IMR-90 (cell line): ENCODE results near the gene ZNF646. TPM values are rescaled to one million over a fixed set of nuclear protein-coding genes. Genes with fewer than 3 reads are reported as not detected.

Source experiments
- ATAC-seq: fragments of 200-7000 bp; cut with Tn5 transposase; 2 replicates; pipeline ENCODE4 v1.9.1; 2020; ENCODE audit warnings: low read depth, mild to moderate bottlenecking, moderate library complexity
- BruUV-seq: library from RNA; stranded (reverse); fragments of 400-500 nt; replicated peaks from 2 replicates; lab custom pipeline; 2021; lab: Mats Ljungman, UMichigan
- CTCF ChIA-PET: fragments of 300-600 bp; formaldehyde crosslinking; extraction: SDS; loops from one replicate; lab custom pipeline; 2021; ENCODE audit warnings: antibody characterized with exemption; lab: Yijun Ruan, JAX
- POLR2A ChIA-PET: fragments of 300-600 bp; sonication (Branson Sonifier 250); formaldehyde crosslinking; loops from one replicate; lab custom pipeline; 2022; ENCODE audit warnings: antibody characterized with exemption; ENCODE audit not compliant: unreplicated experiment; lab: Charles Lee
- DNase-seq: peaks from one replicate; pipeline ENCODE4 v3.0.0; 2013
- H2AFZ ChIP-seq: replicated peaks from 2 replicates; pipeline ENCODE3; 2013; ENCODE audit warnings: low read length, mild to moderate bottlenecking; ENCODE audit not compliant: poor library complexity
- H2AK5ac ChIP-seq: 2 replicates; pipeline ENCODE4 v1.6.1; 2013; ENCODE audit warnings: low read depth, low read length, inconsistent platforms
- H2AK9ac ChIP-seq: replicated peaks from 2 replicates; pipeline ENCODE3; 2013; ENCODE audit warnings: mild to moderate bottlenecking, low read depth, low read length, moderate library complexity; ENCODE audit not compliant: poor library complexity
- H2BK120ac ChIP-seq: 2 replicates; pipeline ENCODE4 v1.6.1; 2013; ENCODE audit warnings: low read depth, low read length, inconsistent platforms
- H2BK15ac ChIP-seq: 3 replicates; pipeline ENCODE4 v1.6.1; 2013; ENCODE audit warnings: low read depth, low read length, inconsistent platforms
- H2BK20ac ChIP-seq: 2 replicates; pipeline ENCODE4 v1.6.1; 2013; ENCODE audit warnings: low read depth, mild to moderate bottlenecking, inconsistent platforms, low read length, moderate library complexity
- H2BK5ac ChIP-seq: 2 replicates; pipeline ENCODE4 v1.6.1; 2013; ENCODE audit warnings: mild to moderate bottlenecking, low read depth, low read length, inconsistent platforms; ENCODE audit not compliant: poor library complexity, severe bottlenecking
- H3K14ac ChIP-seq: replicated peaks from 2 replicates; pipeline ENCODE4 v1.6.1; 2013; ENCODE audit warnings: low read depth, low read length, inconsistent platforms
- H3K18ac ChIP-seq: 2 replicates; pipeline ENCODE4 v1.6.1; 2013; ENCODE audit warnings: low read depth, low read length, control low read depth
- H3K23ac ChIP-seq: 2 replicates; pipeline ENCODE4 v1.6.1; 2013; ENCODE audit warnings: low read depth, low read length, inconsistent platforms
- H3K27ac ChIP-seq: 2 replicates; pipeline ENCODE4 v1.5.1; 2013; ENCODE audit warnings: mild to moderate bottlenecking, control low read depth, low read length; ENCODE audit not compliant: insufficient read depth
- H3K27me3 ChIP-seq: 2 replicates; pipeline ENCODE4 v1.6.1; 2013; ENCODE audit warnings: low read length; ENCODE audit not compliant: control insufficient read depth, insufficient read depth
- H3K36me3 ChIP-seq: 2 replicates; pipeline ENCODE4 v1.6.1; 2013; ENCODE audit warnings: low read length, mixed read lengths; ENCODE audit not compliant: control insufficient read depth, insufficient read depth
- H3K4ac ChIP-seq: 2 replicates; pipeline ENCODE4 v1.6.1; 2013; ENCODE audit warnings: low read depth, low read length, inconsistent platforms
- H3K4me1 ChIP-seq: 2 replicates; pipeline ENCODE4 v1.6.1; 2013; ENCODE audit warnings: low read length, mixed read lengths; ENCODE audit not compliant: control insufficient read depth, insufficient read depth
- H3K4me2 ChIP-seq: 2 replicates; pipeline ENCODE4 v1.6.1; 2013; ENCODE audit warnings: low read depth, mild to moderate bottlenecking, control low read depth, low read length, moderate library complexity
- H3K4me3 ChIP-seq: 2 replicates; pipeline ENCODE4 v1.5.1; 2013; ENCODE audit warnings: low read depth, mild to moderate bottlenecking, control low read depth, low read length, moderate library complexity; ENCODE audit not compliant: insufficient read depth
- H3K56ac ChIP-seq: 2 replicates; pipeline ENCODE4 v1.6.1; 2013; ENCODE audit warnings: low read length, inconsistent platforms; ENCODE audit not compliant: insufficient read depth; ENCODE audit errors: extremely low read depth
- H3K79me1 ChIP-seq, 2 experiments: 2 replicates each; pipeline ENCODE4 v1.6.1; 2013; ENCODE audit warnings: low read length in 2 of 2, inconsistent platforms in 1 of 2, low read depth in 1 of 2
- H3K9ac ChIP-seq: 2 replicates; pipeline ENCODE4 v1.6.1; 2013; ENCODE audit warnings: low read depth, low read length, control low read depth
- H3K9me1 ChIP-seq: 2 replicates; pipeline ENCODE4 v1.6.1; 2013; ENCODE audit warnings: low read length, inconsistent platforms; ENCODE audit not compliant: insufficient read depth
- H3K9me3 ChIP-seq: 2 replicates; pipeline ENCODE4 v1.6.1; 2013; ENCODE audit warnings: low read length; ENCODE audit not compliant: control insufficient read depth, insufficient read depth
- H4K20me1 ChIP-seq: 2 replicates; pipeline ENCODE4 v1.6.1; 2013; ENCODE audit warnings: low read length, inconsistent platforms; ENCODE audit not compliant: insufficient read depth
- H4K5ac ChIP-seq: 2 replicates; pipeline ENCODE4 v1.6.1; 2013; ENCODE audit warnings: mild to moderate bottlenecking, low read depth, low read length, control low read depth
- H4K8ac ChIP-seq, 2 experiments: 2 replicates each; pipeline ENCODE4 v1.6.1; 2013; ENCODE audit warnings: low read depth in 2 of 2, low read length in 2 of 2, control low read depth in 1 of 2, inconsistent platforms in 1 of 2
- H4K91ac ChIP-seq: 2 replicates; pipeline ENCODE4 v1.6.1; 2013; ENCODE audit warnings: low read depth, low read length, inconsistent platforms; ENCODE audit not compliant: insufficient read depth
- BHLHE40 ChIP-seq: fragments of 150-350 bp; IDR thresholded peaks from 2 replicates; pipeline ENCODE4 v1.6.1; 2016; ENCODE audit warnings: mild to moderate bottlenecking, low read depth, low read length
- CHD1 ChIP-seq: IDR thresholded peaks from 2 replicates; pipeline ENCODE4 v1.6.1; 2012; ENCODE audit warnings: low read depth, low read length, improper control_type of control experiment
- FOS ChIP-seq: fragments of 150-350 bp; IDR thresholded peaks from 2 replicates; pipeline ENCODE4 v1.6.1; 2016; ENCODE audit warnings: low read depth, low read length
- MAFK ChIP-seq: IDR thresholded peaks from 2 replicates; pipeline ENCODE4 v1.6.1; 2012; ENCODE audit warnings: low read depth, low read length, improper control_type of control experiment
- MAZ ChIP-seq: IDR thresholded peaks from 2 replicates; pipeline ENCODE4 v1.6.1; 2012; ENCODE audit warnings: low read depth, mild to moderate bottlenecking, low read length, improper control_type of control experiment, moderate library complexity, borderline replicate concordance
- NFE2L2 ChIP-seq: fragments of 150-350 bp; IDR thresholded peaks from 2 replicates; pipeline ENCODE4 v1.6.1; 2016; ENCODE audit warnings: low read depth, mild to moderate bottlenecking, low read length
- RAD21 ChIP-seq: IDR thresholded peaks from 2 replicates; pipeline ENCODE4 v1.6.1; 2012; ENCODE audit warnings: low read length, improper control_type of control experiment
- RFX5 ChIP-seq: IDR thresholded peaks from 2 replicates; pipeline ENCODE4 v1.8.0; 2012; ENCODE audit warnings: low read depth, mild to moderate bottlenecking, low read length, moderate library complexity
- WGBS, 2 experiments: methylation state at CpG; one replicate each; pipeline versions ENCODE4 v1.1.5 to v1.1.7; 2013; ENCODE audit warnings: missing lambda C conversion rate in 2 of 2; ENCODE audit not compliant: insufficient read length in 1 of 2; ENCODE audit errors: extremely low coverage in 2 of 2; 5-methylcytosine and 5-hydroxymethylcytosine counted together
- dilution Hi-C: fragments of 300-500 bp; cut with HindIII; formaldehyde crosslinking; loops from one replicate; pipeline ENCODE4 v1.14.3; 2018; ENCODE audit warnings: low sequenced_read_pairs; ENCODE audit not compliant: unreplicated experiment
- in situ Hi-C: fragments of 300-500 bp; cut with MboI; formaldehyde crosslinking; loops from 3 replicates; pipeline ENCODE4 v1.14.3; 2019; ENCODE audit warnings: low sequenced_read_pairs, inconsistent platforms, mixed read lengths
- intact Hi-C: fragments of 100-400 bp; cut with micrococcal nuclease; formaldehyde crosslinking; loops from 2 replicates; pipeline ENCODE4 v1.10.0; 2022
- polyA plus RNA-seq, 3 experiments: library from polyadenylated mRNA; depleted of rRNA; stranded (reverse); fragments of >200 nt; gene quantifications; 2 replicates each; pipeline ENCODE4 v1.2.3, GENCODE V29; 2012; ENCODE audit warnings: low replicate concordance in 1 of 3
- total RNA-seq: library from RNA; depleted of rRNA; stranded (reverse); fragments of >200 nt; gene quantifications from 2 replicates; pipeline ENCODE4 v1.2.3, GENCODE V29; 2012
- TF ChIP-seq, protein P1 (sequence below): fragments of 150-350 bp; IDR thresholded peaks from 2 replicates; pipeline ENCODE4 v1.6.1; 2017; ENCODE audit warnings: mild to moderate bottlenecking, antibody characterized with exemption, low read length, low read depth
- TF ChIP-seq, protein P2 (sequence below): conservative IDR thresholded peaks from 2 replicates; pipeline ENCODE4 v1.5.1; 2012; ENCODE audit warnings: mild to moderate bottlenecking, low read depth, low read length, improper control_type of control experiment

Gene ZNF646
- total and polyA plus RNA-seq, 2 of the 4 experiments (the other 2 are of a cell fraction): 4.9 to 6.8 TPM

DNA sequence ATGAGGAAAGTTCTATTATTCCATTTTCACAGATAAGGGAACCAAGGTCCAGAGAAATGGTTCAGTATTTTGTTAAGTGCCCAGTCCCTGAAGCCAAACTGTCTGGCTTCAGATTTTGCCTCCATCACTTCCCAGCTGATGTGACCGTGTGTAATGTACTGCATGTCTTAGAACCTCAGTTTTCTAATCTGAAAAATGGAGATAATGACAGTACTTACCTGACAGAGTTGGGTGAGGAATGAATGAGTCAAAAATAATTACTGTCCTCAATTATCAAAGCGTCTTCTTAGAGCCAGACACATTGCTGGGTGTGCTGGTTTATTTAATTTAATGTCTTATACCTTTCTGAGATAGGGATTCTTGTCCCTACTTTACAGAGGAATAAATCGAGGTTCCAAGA is 6.9 kb upstream of the ZNF646 start:
- ChIA-PET POLR2A (no interaction called here), CTCF (no interaction called here)
- Histone ChIP-seq H3K14ac (no peak overlapping the region), H2AK9ac (no peak overlapping the region), H4K20me1 (no peaks in the 10 kb centered on the region; the same call in 1 of the 2 replicates), H2BK15ac (no peak overlapping the region), H2BK120ac (no peak overlapping the region), H3K9ac (no peak overlapping the region), H4K91ac (no peak overlapping the region), H2BK20ac (no peak overlapping the region), H3K4ac (no peak overlapping the region), H2BK5ac (no peak overlapping the region), H3K4me3 (no peak overlapping the region), H3K27ac (no peak overlapping the region), H2AFZ (no peak overlapping the region), H2AK5ac (no peak overlapping the region), H3K18ac (no peak overlapping the region), H3K27me3 (no peaks in the 10 kb centered on the region), H3K4me1 (peaks cover 18% of the 10 kb centered on the region), H3K56ac (no peak overlapping the region), H4K8ac (no peak overlapping the region), H4K5ac (no peak overlapping the region), H3K23ac (no peak overlapping the region), H3K36me3 (peaks cover 9% of the 10 kb centered on the region), H3K9me3 (no peaks in the 10 kb centered on the region), H3K4me2 (no peak overlapping the region), H3K79me1 (peaks cover 30 to 63% of the 10 kb centered on the region in 2 experiments; a peak in 3 of 4 replicates), H3K9me1 (peaks cover 27% of the 10 kb centered on the region)
- ATAC-seq (no peak), DNase-seq (no peak)
- in situ Hi-C loops: no loop called here
- 80% methylated on average over 1 of the region's 3 CpGs; no CpG with 5 or more reads in 1 of the 2 experiments for WGBS, 2 experiments
- TF ChIP-seq, protein P1, sequence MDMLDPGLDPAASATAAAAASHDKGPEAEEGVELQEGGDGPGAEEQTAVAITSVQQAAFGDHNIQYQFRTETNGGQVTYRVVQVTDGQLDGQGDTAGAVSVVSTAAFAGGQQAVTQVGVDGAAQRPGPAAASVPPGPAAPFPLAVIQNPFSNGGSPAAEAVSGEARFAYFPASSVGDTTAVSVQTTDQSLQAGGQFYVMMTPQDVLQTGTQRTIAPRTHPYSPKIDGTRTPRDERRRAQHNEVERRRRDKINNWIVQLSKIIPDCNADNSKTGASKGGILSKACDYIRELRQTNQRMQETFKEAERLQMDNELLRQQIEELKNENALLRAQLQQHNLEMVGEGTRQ: no peak
- no peak for TF ChIP-seq NFE2L2
- no peak for TF ChIP-seq MAZ
- TF ChIP-seq MAFK: no peak
- TF ChIP-seq FOS: no peak
- no peak for TF ChIP-seq RFX5
- TF ChIP-seq BHLHE40: no peak
- TF ChIP-seq, protein P2, sequence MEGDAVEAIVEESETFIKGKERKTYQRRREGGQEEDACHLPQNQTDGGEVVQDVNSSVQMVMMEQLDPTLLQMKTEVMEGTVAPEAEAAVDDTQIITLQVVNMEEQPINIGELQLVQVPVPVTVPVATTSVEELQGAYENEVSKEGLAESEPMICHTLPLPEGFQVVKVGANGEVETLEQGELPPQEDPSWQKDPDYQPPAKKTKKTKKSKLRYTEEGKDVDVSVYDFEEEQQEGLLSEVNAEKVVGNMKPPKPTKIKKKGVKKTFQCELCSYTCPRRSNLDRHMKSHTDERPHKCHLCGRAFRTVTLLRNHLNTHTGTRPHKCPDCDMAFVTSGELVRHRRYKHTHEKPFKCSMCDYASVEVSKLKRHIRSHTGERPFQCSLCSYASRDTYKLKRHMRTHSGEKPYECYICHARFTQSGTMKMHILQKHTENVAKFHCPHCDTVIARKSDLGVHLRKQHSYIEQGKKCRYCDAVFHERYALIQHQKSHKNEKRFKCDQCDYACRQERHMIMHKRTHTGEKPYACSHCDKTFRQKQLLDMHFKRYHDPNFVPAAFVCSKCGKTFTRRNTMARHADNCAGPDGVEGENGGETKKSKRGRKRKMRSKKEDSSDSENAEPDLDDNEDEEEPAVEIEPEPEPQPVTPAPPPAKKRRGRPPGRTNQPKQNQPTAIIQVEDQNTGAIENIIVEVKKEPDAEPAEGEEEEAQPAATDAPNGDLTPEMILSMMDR: no peak
- TF ChIP-seq RAD21: no peak
- TF ChIP-seq CHD1: no peak
- dilution Hi-C loops: no loop called here
- no TSS peak for BruUV-seq
- intact Hi-C loops: no loop called here
